ENCODE data around the gene RNFT2.

DNA sequence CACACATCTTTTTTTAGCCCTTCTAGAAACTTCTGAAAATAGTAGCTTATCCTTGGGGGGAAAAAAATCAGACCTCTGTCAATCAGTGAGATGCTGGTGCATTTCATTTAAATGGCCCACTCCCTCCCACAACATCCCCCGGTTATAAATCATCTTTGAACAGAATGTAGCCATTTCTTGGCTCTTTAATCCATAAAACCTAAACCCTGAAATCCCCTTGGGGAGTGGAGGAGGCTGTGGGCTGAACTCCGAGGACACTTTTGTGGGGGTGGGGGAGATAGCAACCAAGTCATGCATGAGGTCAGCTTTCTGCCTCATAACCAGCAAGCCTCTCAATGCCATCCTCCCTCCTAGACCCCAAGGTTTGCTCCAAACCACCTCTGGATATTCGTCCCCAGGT is 122.1 kb downstream of the RNFT2 start:
- TF ChIP-seq CTCF (IDR thresholded peaks at IDR 0.05) (no peak), RNF2 (IDR thresholded peaks at IDR 0.05; ENCODE audit: borderline replicate concordance, low read depth) (no peak), EP300 (IDR thresholded peaks at IDR 0.05) (no peak), POLR2A (IDR thresholded peaks at IDR 0.05; ENCODE audit: low read length) (no peak), ZFP36 (IDR thresholded peaks at IDR 0.05; ENCODE audit: borderline replicate concordance, partially characterized antibody) (no peak)
- TF ChIP-seq, protein P1, sequence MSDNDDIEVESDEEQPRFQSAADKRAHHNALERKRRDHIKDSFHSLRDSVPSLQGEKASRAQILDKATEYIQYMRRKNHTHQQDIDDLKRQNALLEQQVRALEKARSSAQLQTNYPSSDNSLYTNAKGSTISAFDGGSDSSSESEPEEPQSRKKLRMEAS (IDR thresholded peaks at IDR 0.05): no peak
- TF ChIP-seq, protein P2, sequence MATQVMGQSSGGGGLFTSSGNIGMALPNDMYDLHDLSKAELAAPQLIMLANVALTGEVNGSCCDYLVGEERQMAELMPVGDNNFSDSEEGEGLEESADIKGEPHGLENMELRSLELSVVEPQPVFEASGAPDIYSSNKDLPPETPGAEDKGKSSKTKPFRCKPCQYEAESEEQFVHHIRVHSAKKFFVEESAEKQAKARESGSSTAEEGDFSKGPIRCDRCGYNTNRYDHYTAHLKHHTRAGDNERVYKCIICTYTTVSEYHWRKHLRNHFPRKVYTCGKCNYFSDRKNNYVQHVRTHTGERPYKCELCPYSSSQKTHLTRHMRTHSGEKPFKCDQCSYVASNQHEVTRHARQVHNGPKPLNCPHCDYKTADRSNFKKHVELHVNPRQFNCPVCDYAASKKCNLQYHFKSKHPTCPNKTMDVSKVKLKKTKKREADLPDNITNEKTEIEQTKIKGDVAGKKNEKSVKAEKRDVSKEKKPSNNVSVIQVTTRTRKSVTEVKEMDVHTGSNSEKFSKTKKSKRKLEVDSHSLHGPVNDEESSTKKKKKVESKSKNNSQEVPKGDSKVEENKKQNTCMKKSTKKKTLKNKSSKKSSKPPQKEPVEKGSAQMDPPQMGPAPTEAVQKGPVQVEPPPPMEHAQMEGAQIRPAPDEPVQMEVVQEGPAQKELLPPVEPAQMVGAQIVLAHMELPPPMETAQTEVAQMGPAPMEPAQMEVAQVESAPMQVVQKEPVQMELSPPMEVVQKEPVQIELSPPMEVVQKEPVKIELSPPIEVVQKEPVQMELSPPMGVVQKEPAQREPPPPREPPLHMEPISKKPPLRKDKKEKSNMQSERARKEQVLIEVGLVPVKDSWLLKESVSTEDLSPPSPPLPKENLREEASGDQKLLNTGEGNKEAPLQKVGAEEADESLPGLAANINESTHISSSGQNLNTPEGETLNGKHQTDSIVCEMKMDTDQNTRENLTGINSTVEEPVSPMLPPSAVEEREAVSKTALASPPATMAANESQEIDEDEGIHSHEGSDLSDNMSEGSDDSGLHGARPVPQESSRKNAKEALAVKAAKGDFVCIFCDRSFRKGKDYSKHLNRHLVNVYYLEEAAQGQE (IDR thresholded peaks at IDR 0.05): no peak
